ENCODE results near the gene TTYH2. TPM values are rescaled to one million over a fixed set of nuclear protein-coding genes. Genes with fewer than 3 reads are reported as not detected.

TTYH2 gene
- total and polyA plus RNA-seq, 7 donors: 0.89 to 16.4 (median 5.1) TPM

GRCh38 chr17:74197801-74198200 is 15.6 kb upstream of the TTYH2 start:
- no peak for ATAC-seq
- peaks cover 0 to 10% (median 2%) of the 10 kb centered on the region in 3 donors for H3K27me3 ChIP-seq (ENCODE audit: insufficient read depth in 3 of 3, low read length in 2 of 3)

GRCh38 chr17:74198694-74199093 is 14.7 kb upstream of the TTYH2 start:
- 79 to 83% (median 79%) methylated on average over 6 of the region's 6 CpGs for WGBS, 3 donors
- intact Hi-C loops (cut with DNase I): no loop called here
- TF ChIP-seq, protein P1, sequence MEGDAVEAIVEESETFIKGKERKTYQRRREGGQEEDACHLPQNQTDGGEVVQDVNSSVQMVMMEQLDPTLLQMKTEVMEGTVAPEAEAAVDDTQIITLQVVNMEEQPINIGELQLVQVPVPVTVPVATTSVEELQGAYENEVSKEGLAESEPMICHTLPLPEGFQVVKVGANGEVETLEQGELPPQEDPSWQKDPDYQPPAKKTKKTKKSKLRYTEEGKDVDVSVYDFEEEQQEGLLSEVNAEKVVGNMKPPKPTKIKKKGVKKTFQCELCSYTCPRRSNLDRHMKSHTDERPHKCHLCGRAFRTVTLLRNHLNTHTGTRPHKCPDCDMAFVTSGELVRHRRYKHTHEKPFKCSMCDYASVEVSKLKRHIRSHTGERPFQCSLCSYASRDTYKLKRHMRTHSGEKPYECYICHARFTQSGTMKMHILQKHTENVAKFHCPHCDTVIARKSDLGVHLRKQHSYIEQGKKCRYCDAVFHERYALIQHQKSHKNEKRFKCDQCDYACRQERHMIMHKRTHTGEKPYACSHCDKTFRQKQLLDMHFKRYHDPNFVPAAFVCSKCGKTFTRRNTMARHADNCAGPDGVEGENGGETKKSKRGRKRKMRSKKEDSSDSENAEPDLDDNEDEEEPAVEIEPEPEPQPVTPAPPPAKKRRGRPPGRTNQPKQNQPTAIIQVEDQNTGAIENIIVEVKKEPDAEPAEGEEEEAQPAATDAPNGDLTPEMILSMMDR (IDR thresholded peaks at IDR 0.05): no peak
- H3K4me3 ChIP-seq: no peak overlapping the region
- no peaks in the 10 kb centered on the region for H3K36me3 ChIP-seq (ENCODE audit: insufficient read depth in 1 of 2, low read depth in 1 of 2)
- DNase-seq (no peak), ATAC-seq (no peak)
- H3K27me3 ChIP-seq (ENCODE audit: insufficient read depth in 3 of 3, low read length in 2 of 3): peaks cover 0 to 10% (median 2%) of the 10 kb centered on the region in 3 donors
- no peaks in the 10 kb centered on the region for H3K4me1 ChIP-seq
- no peaks in the 10 kb centered on the region for H3K9me3 ChIP-seq
- H3K27ac ChIP-seq: no peak overlapping the region

More at GRCh38 chr17:74197801-74198200, 15.6 kb upstream of the TTYH2 start:
- TF ChIP-seq, protein P1 (IDR thresholded peaks at IDR 0.05): no peak
- intact Hi-C loops (cut with DNase I): no loop called here
- Histone ChIP-seq H3K27ac (no peak overlapping the region), H3K4me1 (no peaks in the 10 kb centered on the region), H3K36me3 (ENCODE audit: insufficient read depth in 1 of 2, low read depth in 1 of 2) (no peaks in the 10 kb centered on the region), H3K4me3 (no peak overlapping the region), H3K9me3 (no peaks in the 10 kb centered on the region)
- no peak for DNase-seq
- 84 to 96% (median 90%) methylated on average over 2 of the region's 2 CpGs for WGBS, 3 donors

- ATAC-seq: peak in 3 of 4 donors; percentile 47 to 60 (median 51)
- Histone ChIP-seq H3K4me1 (peaks cover 3% of the 10 kb centered on the region), H3K4me3 (no peak overlapping the region), H3K9me3 (no peaks in the 10 kb centered on the region), H3K27ac (no peak overlapping the region), H3K36me3 (ENCODE audit: insufficient read depth in 1 of 2, low read depth in 1 of 2) (peaks cover 0 to 3% of the 10 kb centered on the region in 2 donors), H3K27me3 (ENCODE audit: insufficient read depth in 3 of 3, low read length in 2 of 3) (peaks cover 0 to 10% (median 2%) of the 10 kb centered on the region in 3 donors)
- intact Hi-C loops (cut with DNase I): no loop called here
- WGBS, 3 donors: 27 to 28% (median 27%) methylated on average over 35 of the region's 35 CpGs
- DNase-seq: peak; percentile 69 to 76
- TF ChIP-seq, protein P1 (IDR thresholded peaks at IDR 0.05): peak; percentile 89
Observed at GRCh38 chr17:74199306-74200092, 13.9 kb upstream of the TTYH2 start.

- TF ChIP-seq, protein P1 (IDR thresholded peaks at IDR 0.05): no peak
- DNase-seq: no peak
- Histone ChIP-seq H3K27me3 (ENCODE audit: insufficient read depth in 3 of 3, low read length in 2 of 3) (peaks cover 0 to 10% (median 2%) of the 10 kb centered on the region in 3 donors), H3K27ac (no peak overlapping the region), H3K4me1 (peaks cover 9% of the 10 kb centered on the region), H3K9me3 (no peaks in the 10 kb centered on the region), H3K4me3 (no peak overlapping the region), H3K36me3 (ENCODE audit: insufficient read depth in 1 of 2, low read depth in 1 of 2) (peaks cover 0 to 9% of the 10 kb centered on the region in 2 donors)
- WGBS, 3 donors: 65 to 68% (median 66%) methylated on average over 10 of the region's 10 CpGs
- no peak for ATAC-seq
- intact Hi-C loops (cut with DNase I): no loop called here
Observed at GRCh38 chr17:74200112-74200511, 13.3 kb upstream of the TTYH2 start.
